ENCODE measurements around the gene KRT1.

Gene KRT1

DNA sequence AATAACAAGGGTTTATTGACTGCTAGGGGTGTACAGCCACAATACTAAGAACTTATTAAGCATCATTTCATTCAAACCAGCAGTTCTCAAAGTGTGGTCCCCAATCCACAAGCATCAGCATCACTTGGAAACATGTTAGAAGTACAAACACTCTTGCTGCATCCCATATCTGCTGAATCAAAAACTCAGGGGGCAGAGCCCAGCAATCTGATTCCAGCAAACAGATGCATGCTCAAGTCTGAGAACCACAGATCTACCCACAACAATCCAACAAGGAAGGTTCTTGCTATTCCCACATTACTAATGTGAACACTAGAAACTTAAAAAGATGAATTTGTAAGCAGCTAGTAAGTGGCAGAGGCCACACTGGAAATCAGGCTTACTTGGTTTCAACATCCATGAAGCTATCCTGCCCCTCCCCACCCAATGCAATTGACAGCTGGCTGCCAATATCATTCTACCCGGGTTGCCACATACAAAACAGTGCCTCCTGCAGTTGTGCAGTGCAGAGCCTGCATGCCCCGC, 16.9 kb upstream of the KRT1 start:
- no peak for DNase-seq

DNA sequence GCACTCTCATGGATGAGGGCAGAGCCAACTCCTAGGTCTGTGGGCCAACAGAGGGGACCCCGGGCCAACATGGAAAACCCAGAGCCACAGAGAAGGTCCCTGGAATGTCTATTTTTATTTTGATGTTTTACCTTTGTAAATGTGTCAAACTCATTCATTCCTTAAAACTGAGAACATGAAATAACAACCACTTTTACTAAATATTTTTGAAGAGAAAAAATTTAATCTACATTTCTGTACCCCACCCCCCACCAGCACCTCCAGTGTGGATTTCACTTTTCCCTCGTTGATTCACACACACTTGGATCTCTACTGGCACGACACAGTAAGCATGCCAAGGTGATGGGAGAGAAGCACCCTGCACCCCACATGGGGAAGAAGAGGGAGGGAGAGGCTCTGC, 16.4 kb upstream of the KRT1 start:
- DNase-seq = no peak

DNA sequence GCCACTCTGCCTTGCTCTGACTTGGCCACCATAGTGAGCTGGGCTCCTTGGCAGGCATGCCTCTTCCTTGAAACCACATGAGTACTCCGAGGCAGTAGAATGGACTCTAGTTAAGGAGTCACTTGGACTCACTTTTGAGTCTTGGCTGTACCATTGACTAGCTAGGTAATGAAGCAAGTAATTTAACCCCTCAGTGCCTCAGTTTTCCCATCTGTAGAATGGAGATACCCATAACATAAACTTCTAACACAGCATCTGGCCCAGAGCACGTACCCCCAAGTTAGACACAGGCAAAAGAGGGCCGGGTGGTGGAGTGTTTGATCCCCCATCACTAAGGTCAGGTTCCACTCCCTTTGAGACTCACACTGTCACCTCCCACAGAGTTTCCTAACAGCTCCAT, 14.8 kb upstream of the KRT1 start:
- DNase-seq = no peak

DNA sequence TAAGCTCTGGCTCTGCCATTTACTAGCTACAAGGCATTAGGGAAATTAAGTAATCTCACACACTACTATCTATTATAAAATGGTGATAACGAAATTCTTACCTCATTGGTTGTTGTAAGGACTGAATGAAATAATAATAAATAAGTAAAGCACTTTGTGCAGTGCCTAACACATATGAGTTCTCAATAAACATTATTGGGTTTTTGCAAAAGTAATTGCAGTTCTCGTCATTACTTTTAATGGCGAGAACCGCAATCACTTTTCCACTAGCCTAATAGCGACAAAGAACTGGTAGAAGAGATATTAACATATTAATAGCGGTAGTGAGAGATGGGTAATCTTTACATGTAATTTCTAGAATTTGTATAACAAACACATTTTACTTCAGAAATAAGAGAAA, 13.9 kb upstream of the KRT1 start:
- DNase-seq = no peak

DNA sequence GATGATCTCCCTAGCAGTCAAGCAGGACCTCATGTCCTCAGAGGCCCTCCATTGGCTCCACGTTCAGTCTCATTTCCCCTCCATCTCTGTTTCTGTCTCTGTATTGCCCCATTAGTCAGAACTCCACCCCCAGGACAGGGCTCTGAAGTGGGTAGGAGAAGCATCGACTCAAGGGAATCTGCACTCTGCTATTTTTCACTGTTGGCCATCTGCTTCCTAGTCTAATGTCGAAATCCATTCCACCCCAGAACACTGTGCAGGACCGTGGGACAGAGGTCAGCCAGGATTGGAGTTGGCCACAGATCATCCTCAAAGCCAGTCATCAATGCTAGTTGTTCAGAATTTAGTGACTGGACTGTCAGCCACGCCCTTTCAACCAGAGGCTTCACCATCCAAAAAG, 13.1 kb upstream of the KRT1 start:
- no peak for DNase-seq

DNA sequence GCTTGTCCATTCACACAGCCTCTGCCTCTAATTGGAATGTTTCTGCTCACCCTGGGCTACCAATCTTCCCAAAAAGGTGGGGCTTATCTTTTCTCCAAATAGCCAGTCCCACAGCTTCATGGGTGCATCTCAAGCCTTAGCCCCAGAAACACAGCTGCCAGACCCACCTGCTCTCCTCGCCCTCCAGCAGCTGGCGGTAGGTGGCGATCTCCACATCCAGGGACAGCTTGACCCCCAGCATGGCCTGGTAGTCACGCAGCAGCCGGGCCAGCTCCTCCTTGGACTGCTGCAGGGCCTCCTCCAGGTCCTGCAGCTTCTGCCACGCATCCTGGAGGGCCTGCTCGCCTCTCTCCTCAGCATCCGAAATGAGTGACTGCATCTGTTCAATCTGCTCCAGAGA, 12.0 kb upstream of the KRT1 start:
- DNase-seq = no peak

DNA sequence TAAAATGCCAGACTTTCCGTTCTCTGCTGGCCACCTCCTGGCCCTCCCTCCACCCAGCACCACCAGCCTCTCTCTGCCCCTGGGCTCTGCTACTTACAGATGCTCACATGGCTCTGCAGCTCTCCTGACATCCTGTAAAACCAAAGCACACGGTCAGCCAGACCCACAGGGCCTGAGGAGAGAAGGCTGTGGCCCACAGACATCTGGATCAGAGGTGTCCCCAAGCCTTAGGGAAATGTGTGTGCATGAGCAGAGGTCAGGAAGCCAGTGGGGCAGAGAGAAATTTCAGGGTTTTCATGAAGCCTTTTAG, 11.6 kb upstream of the KRT1 start:
- DNase-seq = no peak

DNA sequence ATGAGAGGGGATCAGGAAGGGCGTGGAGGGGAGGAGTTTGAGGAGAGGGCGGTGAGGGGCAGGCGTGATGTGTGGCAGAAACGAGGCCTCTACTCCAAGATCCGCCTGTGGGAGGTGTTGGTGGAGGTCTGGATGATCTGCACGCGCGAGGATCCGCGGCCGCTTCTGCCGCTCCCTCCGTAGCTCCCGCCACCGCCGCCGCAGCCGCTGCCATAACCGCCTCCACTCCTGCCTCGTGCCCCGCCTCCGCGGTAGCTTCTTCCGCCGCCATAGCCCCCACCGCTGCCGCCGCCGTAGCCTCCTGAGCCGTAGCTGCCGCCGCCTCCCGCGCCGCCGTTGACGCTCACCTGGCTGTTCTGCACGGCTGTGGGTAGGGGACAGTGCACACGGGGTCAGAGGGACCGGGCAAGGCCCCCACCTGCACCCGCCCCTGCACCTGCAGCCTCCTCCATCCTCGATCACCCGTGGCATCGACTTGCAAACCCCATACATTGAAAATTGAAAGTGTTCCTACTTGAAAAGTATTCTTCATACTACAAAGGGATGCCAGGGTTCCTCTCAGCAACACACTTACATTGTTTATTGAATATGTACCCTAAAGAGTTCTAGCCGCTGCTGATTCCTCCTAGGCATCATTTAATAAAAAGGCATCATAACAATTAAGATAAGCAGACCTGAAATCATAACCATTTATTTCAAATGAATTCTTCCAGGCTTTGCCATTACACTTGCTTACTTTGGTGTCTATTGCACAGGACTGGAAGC, 11.1 kb upstream of the KRT1 start:
- DNase-seq = no peak

DNA sequence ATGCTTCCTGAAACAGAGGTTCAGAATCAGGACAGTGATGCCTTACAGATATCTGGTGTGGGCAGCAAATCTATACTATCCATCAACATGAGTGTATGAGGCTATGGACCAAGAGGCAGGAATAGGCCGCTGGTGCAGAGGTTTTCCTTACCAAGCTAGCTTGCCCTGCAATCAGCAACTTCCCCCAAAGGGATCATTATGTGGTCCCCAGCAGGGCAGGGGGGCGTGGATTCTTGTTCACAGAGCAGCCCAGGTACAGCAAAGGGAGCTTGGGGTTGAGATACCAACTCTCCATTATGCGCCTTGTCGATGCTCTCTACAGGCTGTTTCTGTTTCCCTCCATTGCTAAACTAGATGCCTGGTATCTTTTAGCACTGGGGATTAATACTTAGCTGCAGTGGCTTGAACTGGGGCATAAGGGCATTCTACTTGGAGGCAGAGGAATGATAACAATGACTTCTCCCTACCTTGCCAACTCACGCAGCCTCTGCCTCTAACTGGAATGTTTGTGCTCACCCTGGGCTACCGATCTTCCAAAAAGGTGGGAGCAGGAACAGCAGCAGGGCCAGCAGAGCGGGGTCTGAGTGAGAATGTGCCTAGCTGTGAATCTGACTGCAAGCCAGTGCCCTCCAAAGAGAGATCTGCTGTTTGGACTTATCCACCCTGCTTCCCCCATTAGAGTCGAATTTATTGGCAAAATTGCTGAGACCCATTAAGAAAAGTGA, 10.3 kb upstream of the KRT1 start:
- DNase-seq = no peak

DNA sequence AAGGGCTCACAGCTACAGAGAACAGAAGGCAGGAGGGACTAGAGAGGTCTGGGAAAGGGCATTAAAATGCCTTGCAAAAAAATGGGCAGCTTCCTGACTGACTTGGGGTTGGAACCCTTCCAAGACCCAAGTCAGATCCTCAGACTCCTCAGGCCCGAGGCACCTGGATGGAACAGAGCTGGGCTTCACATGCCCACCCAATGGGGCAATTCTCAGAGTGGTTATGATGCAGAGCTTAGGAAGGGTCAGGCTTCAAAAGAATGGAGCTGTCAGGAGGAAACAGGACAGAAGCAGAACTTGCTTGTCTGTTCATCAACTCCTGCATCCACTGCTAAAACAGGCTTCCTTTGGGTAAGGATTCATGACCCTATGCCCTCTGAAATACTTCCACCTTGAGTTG, 9.7 kb upstream of the KRT1 start:
- no peak for DNase-seq

DNA sequence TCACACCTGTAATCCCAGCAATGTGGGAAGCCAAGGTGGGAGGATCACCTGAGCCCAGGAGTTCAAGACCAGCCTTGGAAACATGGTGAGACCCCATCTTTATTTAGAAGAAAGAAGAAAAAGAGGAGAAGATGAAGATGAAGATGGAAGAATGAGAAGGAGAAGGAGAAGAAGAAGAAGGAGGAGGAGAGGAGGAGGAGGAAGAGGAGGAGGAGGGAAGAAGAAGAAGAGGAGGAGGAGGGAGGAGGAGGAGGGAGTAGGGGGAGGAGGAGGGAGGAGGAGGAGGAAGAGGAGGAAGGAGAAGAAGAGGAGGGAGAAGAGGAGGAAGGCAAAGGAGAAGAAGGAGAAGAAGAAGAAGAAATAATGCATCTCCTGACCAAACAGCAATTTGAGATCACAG, 9.0 kb upstream of the KRT1 start:
- no peak for DNase-seq

DNA sequence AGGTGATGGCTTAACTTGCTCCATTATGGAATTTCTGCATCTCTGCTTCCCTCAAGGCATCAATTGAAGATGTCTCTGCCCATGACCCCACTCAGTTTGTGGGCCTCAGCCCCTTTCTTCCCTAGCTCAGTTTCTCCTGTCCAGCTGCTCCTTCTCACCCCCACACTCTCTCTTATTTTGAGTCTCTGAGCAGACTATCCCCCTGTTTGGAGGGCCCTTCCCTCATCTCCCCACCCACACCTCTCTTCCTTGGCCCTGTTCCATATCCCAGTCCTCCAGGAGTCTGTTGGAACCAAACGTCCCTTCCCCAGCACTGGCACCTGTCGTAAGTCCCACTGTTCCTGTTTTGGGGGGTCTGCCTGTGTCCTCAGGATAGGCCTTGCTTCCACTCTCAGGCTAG, 8.3 kb upstream of the KRT1 start:
- no peak for DNase-seq

DNA sequence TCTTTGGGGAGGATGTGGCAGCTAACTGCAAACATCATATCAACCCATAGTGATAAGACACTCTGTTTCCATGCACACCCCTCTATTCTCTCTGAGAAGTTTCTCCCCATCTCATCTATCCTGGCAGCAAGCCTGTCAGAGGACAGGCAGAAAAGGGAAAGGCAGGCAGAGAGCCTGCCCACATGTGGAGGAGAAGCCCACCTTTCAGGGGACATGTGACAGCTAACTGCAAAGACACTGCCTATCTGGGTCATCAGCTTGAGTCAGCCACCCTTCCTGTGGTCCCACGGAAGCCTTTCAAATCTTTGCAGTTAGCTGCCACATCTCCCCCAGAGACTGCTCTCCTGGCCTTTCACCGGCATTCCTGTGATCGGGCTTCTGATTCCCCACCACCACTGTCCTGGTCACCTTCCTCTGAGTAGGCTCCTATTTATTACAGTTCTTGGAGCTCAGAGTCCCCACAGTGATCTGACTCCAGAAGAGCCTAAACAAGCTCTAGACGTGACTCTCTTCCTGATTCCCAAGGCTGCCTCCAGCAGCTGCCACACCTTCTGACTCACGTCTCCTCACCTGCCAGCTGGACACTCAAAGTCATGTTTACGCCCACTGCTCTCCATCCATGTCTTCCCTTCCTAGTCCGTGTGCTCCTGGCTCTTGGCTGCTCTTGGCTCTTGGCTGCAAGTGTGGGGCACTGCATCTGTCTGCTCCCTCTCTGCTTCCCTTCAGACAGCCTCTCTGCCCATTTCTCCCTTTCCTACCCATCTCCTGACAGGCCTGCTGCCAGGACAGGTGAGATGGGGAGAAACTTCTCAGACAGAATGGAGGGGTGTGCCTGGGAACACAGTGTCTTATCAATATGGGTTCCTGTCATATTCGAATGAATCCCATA, 7.5 kb upstream of the KRT1 start:
- no peak for DNase-seq

DNA sequence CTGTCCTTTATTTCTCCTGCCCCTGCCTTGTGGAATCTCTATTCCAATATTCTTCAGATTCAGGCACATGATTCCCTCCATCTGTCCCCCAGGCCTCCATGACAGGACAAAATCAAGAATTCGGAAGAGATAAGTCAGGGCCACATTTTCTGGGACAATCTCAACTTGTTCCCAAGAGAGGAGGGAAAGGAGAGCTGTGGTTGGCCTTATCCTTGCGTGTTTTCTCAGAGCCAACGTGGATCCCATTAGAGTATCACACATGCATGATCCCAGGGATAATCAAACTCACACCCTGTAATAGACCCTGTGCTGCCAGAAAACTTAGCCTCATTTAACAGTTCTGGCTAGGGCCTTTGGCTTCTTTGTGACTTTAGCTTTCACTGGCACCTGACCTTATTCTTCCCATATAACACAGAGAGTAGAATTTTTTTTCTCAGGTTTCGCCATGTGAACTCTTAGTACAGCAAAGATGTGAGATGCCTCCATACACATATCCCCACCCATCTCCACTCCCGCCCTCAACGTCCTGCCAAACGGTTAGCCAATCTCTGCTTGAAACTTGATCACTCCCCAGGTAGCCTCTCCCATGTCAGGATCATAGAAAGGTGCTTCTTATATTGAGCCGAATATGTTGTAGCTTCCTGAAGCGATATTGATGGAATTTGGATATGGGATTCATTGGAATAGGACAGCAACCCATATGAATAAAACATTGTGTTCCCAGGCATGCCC, 6.7 kb upstream of the KRT1 start:
- no peak for DNase-seq

DNA sequence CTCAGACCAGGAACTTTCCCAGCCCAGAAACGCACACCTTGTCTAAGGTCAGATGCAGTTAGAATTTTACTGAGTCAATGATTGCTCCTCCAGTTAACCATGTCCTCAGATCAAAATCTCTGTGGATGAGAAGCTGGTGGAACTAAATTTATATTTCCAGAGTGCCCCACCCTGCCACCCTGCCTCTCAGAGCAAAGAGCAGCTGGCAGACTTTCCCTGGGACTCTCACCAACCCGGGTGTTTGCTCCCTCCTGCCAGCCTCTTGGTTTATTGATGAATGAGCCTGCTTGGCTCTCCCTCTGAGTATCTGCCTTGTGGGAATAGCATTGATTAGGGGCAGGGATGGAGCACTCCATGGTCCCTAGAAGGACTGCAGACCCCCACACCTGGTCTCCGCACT, 5.9 kb upstream of the KRT1 start:
- no peak for DNase-seq

DNA sequence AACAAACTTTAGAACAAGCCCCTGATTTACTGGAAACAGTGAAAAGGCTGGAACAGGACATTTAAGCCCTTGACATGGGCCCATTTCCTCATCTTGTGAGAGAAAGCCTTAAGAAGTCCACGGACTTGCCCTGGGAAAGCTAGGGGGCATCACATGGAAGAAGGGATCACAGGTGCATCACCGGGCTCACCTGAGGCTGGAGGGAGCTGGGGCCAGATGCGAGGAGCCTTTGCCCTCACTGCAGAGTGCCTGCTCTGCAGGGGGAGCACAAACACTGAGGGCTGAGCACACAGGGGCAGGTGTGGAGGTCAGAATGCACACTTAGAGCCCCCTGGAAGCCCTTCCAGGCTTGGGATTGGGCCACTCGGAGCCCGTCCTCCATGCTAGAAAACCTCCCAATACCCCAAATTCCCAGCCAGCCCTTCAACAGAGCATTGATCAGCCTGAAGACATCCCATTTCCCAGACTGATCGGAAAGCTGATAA, 5.2 kb upstream of the KRT1 start:
- DNase-seq = no peak

DNA sequence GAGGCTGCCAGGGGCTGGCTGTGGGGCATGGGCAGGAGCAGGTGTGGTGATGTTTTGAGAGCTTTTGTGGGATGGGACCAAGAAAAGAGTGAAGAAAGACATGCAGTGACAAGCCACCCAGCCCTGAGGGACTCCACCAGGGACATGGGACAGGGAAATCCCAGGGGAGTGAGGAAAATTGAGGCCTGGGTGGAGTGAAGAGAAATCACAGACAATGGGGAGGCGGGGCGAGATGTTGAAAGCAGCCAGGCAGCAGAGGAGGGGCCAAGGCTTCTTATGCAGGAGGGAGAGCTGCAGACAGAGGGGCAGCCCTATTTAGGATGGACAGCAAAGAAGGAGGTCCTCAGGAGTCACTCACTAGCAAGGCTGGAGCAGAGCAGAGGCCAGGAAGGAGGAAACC, 4.2 kb upstream of the KRT1 start:
- DNase-seq = no peak

DNA sequence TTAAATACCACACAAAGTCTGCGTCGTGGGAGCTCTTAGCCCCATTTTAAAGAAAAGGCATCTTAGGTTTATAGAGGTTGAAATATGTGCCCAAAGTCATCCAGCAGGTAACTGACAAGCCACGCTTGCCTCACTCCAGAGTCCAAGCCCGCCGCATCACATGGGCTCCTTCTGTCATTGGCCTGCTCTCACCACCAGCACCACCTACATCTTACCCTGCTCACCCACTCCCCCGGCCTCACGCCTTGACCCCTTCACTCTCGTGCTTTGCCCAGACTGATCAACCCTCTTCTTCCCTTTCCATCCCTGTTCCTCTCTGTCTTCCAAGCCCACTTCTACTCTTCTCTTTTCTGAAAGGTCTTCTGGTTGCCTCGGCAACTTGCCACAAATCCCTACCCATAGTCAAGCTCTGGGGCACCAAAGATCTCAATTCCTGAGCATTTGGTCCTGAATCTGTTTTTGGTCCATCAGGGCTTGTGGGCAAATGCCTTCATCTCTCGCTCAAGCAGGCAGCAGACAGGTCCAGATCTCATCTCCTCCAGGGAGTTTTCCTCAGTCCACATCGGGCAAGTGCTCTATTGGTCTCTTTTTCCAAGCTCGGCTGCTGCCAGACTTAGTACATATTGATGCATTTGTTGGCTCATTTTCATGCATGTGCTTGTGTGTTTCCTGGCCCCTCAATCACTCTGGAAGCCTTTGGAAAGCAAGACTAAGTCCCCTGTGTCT, 3.5 kb upstream of the KRT1 start:
- DNase-seq = no peak

DNA sequence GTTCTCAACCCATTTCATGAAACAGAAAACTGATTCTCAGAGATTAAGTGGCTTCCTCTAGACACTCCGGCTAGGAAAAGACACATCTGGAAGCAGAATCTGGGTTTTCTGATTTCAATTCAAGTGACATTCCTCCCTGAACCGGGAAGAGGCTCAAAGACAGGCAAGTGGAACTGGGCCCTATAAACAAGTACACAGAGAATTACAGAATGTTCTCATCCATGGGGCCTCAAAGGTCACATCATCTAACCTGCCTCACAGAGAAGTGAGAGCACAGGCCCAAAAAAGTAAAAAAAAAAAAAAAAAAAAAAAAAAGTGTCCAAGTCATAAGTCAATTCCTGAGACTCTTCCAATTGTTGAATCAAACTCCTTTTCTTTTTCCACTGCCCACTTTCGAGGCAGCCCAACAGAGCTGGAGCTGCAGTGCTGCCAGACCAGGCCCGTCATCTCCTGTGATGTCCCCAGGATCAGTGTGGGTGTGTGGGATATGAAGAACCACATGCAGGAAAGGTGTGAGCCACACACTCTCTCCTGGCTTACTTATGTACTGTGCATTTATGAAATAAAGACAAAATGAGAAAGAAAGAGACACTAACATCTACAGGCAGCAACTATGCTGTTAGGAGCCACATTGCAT, 2.8 kb upstream of the KRT1 start:
- no peak for DNase-seq

DNA sequence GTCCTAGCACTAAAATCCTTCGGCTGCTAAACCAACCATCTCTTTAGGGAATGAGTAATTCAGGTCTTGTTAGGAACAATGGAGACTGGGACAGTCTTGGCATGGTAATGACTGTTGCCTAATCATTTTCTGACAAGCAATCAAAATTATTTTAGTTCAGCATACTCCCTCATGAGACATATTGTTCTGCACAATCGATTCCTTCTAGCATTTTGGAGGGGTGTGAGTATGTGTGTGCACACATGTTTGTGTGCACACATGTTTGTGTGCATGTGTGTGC, 2.1 kb upstream of the KRT1 start:
- no peak for DNase-seq

DNA sequence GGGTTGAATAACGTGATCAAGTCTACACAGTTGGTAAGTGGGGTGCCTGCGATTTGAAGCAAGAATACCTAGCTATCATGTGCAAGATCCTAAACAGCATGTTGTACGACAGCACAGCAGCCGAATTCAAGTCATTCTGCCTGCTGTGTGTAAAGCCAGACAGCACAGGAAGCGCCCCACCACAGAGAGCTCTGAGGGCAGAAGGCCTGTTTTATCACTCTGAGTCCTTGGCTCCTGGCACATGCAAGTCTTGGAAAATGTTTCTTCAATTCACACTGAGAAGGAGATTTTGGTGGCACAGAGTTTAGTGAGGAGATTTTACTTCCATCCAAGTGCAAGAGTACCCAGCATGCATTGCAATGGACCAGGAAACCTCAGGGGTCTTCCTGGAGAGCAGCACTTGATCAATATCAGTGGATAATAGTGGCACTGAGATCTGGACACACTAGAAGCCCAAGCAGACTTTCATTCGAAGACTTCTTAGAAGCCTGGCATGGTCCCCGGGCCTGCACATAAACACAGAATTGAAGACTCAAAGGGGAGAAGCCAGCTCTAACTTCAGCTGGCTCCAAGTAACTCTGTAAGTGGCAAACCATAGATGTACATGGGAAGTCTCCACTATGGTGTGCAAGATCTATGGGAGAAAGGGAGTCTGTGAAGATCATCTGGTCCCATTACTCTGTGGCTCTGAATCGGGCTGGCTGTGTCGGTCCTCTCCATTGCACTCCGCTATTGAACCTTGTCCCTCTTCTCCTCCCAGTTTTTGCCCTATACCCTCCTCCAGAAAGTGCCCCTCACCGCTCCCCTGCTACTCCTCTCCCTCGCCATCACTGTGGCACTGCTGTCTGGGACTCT, 1.5 kb upstream of the KRT1 start:
- no peak for DNase-seq

Data from fibroblast of skin of right quadriceps (primary cell).